ENCODE results near the gene NCEH1.

The NCEH1 gene

GRCh38 chr3:172655388-172655787 lies 55.5 kb downstream of the NCEH1 start:
- Histone ChIP-seq H3K4me3 (ENCODE audit: low read length) (no peak overlapping the region), H3K36me3 (ENCODE audit: insufficient read depth, low read length) (no peaks in the 10 kb centered on the region), H3K27ac (ENCODE audit: low read depth, low read length) (no peak overlapping the region), H3K9ac (ENCODE audit: low read depth, low read length) (no peak overlapping the region), H3K27me3 (ENCODE audit: insufficient read depth, low read length) (no peaks in the 10 kb centered on the region), H3K9me3 (ENCODE audit: insufficient read depth, low read depth, low read length) (no peaks in the 10 kb centered on the region), H3K4me1 (ENCODE audit: insufficient read depth, low read length) (peaks cover 3% of the 10 kb centered on the region; the same call in 1 of the 2 replicates)
- 98% methylated on average over 5 of the region's 5 CpGs for WGBS

GRCh38 chr3:172654470-172654869 lies 56.4 kb downstream of the NCEH1 start:
- Histone ChIP-seq H3K36me3 (ENCODE audit: insufficient read depth, low read length) (no peaks in the 10 kb centered on the region), H3K4me1 (ENCODE audit: insufficient read depth, low read length) (peaks cover 3% of the 10 kb centered on the region; the same call in 1 of the 2 replicates), H3K9ac (ENCODE audit: low read depth, low read length) (no peak overlapping the region), H3K27me3 (ENCODE audit: insufficient read depth, low read length) (no peaks in the 10 kb centered on the region), H3K4me3 (ENCODE audit: low read length) (no peak overlapping the region), H3K27ac (ENCODE audit: low read depth, low read length) (no peak overlapping the region), H3K9me3 (ENCODE audit: insufficient read depth, low read depth, low read length) (no peaks in the 10 kb centered on the region)
- WGBS = 98% methylated on average over 5 of the region's 5 CpGs

GRCh38 chr3:172653004-172653572 lies 57.8 kb downstream of the NCEH1 start:
- no peaks in the 10 kb centered on the region for H3K27me3 ChIP-seq (ENCODE audit: insufficient read depth, low read length)
- 90% methylated on average over 2 of the region's 2 CpGs for WGBS
- H3K4me1 ChIP-seq (ENCODE audit: insufficient read depth, low read length) = peaks cover 3% of the 10 kb centered on the region; the same call in 1 of the 2 replicates
- no peak overlapping the region for H3K4me3 ChIP-seq (ENCODE audit: low read length)
- H3K36me3 ChIP-seq (ENCODE audit: insufficient read depth, low read length) = no peaks in the 10 kb centered on the region
- H3K9me3 ChIP-seq (ENCODE audit: insufficient read depth, low read depth, low read length) = no peaks in the 10 kb centered on the region
- no peak overlapping the region for H3K27ac ChIP-seq (ENCODE audit: low read depth, low read length)
- no peak overlapping the region for H3K9ac ChIP-seq (ENCODE audit: low read depth, low read length)

GRCh38 chr3:172651936-172652625 lies 58.8 kb downstream of the NCEH1 start:
- Histone ChIP-seq H3K27ac (ENCODE audit: low read depth, low read length) (no peak overlapping the region), H3K4me1 (ENCODE audit: insufficient read depth, low read length) (peaks cover 3% of the 10 kb centered on the region; the same call in 1 of the 2 replicates), H3K9me3 (ENCODE audit: insufficient read depth, low read depth, low read length) (no peaks in the 10 kb centered on the region), H3K9ac (ENCODE audit: low read depth, low read length) (no peak overlapping the region), H3K27me3 (ENCODE audit: insufficient read depth, low read length) (no peaks in the 10 kb centered on the region), H3K4me3 (ENCODE audit: low read length) (no peak overlapping the region), H3K36me3 (ENCODE audit: insufficient read depth, low read length) (no peaks in the 10 kb centered on the region)
- WGBS = 100% methylated on average over 1 of the region's 1 CpG

- Histone ChIP-seq H3K4me3 (ENCODE audit: low read length) (no peak overlapping the region), H3K9ac (ENCODE audit: low read depth, low read length) (no peak overlapping the region), H3K4me1 (ENCODE audit: insufficient read depth, low read length) (peaks cover 3% of the 10 kb centered on the region; the same call in 1 of the 2 replicates), H3K9me3 (ENCODE audit: insufficient read depth, low read depth, low read length) (no peaks in the 10 kb centered on the region), H3K36me3 (ENCODE audit: insufficient read depth, low read length) (no peaks in the 10 kb centered on the region), H3K27ac (ENCODE audit: low read depth, low read length) (no peak overlapping the region), H3K27me3 (ENCODE audit: insufficient read depth, low read length) (no peaks in the 10 kb centered on the region)
- 97% methylated on average over 6 of the region's 6 CpGs for WGBS
Measured at GRCh38 chr3:172649987-172650386, 60.9 kb downstream of the NCEH1 start.

- Histone ChIP-seq H3K27me3 (ENCODE audit: insufficient read depth, low read length) (no peaks in the 10 kb centered on the region), H3K4me1 (ENCODE audit: insufficient read depth, low read length) (peaks cover 3% of the 10 kb centered on the region; the same call in 1 of the 2 replicates), H3K27ac (ENCODE audit: low read depth, low read length) (no peak overlapping the region), H3K36me3 (ENCODE audit: insufficient read depth, low read length) (no peaks in the 10 kb centered on the region), H3K9ac (ENCODE audit: low read depth, low read length) (no peak overlapping the region), H3K9me3 (ENCODE audit: insufficient read depth, low read depth, low read length) (no peaks in the 10 kb centered on the region), H3K4me3 (ENCODE audit: low read length) (no peak overlapping the region)
- 97% methylated on average over 9 of the region's 9 CpGs for WGBS
Measured at GRCh38 chr3:172648747-172649146, 62.1 kb downstream of the NCEH1 start.

- no peaks in the 10 kb centered on the region for H3K36me3 ChIP-seq (ENCODE audit: insufficient read depth, low read length)
- WGBS = 85% methylated on average over 14 of the region's 14 CpGs
- H3K27ac ChIP-seq (ENCODE audit: low read depth, low read length) = no peak overlapping the region
- no peaks in the 10 kb centered on the region for H3K27me3 ChIP-seq (ENCODE audit: insufficient read depth, low read length)
- no peak overlapping the region for H3K4me3 ChIP-seq (ENCODE audit: low read length)
- H3K4me1 ChIP-seq (ENCODE audit: insufficient read depth, low read length) = peaks cover 3% of the 10 kb centered on the region; the same call in 1 of the 2 replicates
- H3K9me3 ChIP-seq (ENCODE audit: insufficient read depth, low read depth, low read length) = no peaks in the 10 kb centered on the region
- H3K9ac ChIP-seq (ENCODE audit: low read depth, low read length) = no peak overlapping the region
Measured at GRCh38 chr3:172647823-172648222, 63.0 kb downstream of the NCEH1 start.

GRCh38 chr3:172647080-172647479 lies 63.8 kb downstream of the NCEH1 start:
- no peak overlapping the region for H3K27ac ChIP-seq (ENCODE audit: low read depth, low read length)
- H3K9ac ChIP-seq (ENCODE audit: low read depth, low read length) = no peak overlapping the region
- 100% methylated on average over 3 of the region's 3 CpGs for WGBS
- peaks cover 3% of the 10 kb centered on the region; the same call in 1 of the 2 replicates for H3K4me1 ChIP-seq (ENCODE audit: insufficient read depth, low read length)
- H3K4me3 ChIP-seq (ENCODE audit: low read length) = no peak overlapping the region
- H3K36me3 ChIP-seq (ENCODE audit: insufficient read depth, low read length) = no peaks in the 10 kb centered on the region
- no peaks in the 10 kb centered on the region for H3K9me3 ChIP-seq (ENCODE audit: insufficient read depth, low read depth, low read length)
- H3K27me3 ChIP-seq (ENCODE audit: insufficient read depth, low read length) = no peaks in the 10 kb centered on the region

GRCh38 chr3:172646439-172647015 lies 64.3 kb downstream of the NCEH1 start:
- no peak overlapping the region for H3K9ac ChIP-seq (ENCODE audit: low read depth, low read length)
- no peak overlapping the region for H3K27ac ChIP-seq (ENCODE audit: low read depth, low read length)
- WGBS = 95% methylated on average over 5 of the region's 5 CpGs
- H3K9me3 ChIP-seq (ENCODE audit: insufficient read depth, low read depth, low read length) = no peaks in the 10 kb centered on the region
- no peaks in the 10 kb centered on the region for H3K27me3 ChIP-seq (ENCODE audit: insufficient read depth, low read length)
- H3K36me3 ChIP-seq (ENCODE audit: insufficient read depth, low read length) = no peaks in the 10 kb centered on the region
- no peak overlapping the region for H3K4me3 ChIP-seq (ENCODE audit: low read length)
- H3K4me1 ChIP-seq (ENCODE audit: insufficient read depth, low read length) = peaks cover 3% of the 10 kb centered on the region; the same call in 1 of the 2 replicates

GRCh38 chr3:172644258-172644657 lies 66.6 kb downstream of the NCEH1 start:
- Histone ChIP-seq H3K4me1 (ENCODE audit: insufficient read depth, low read length) (no peaks in the 10 kb centered on the region), H3K4me3 (ENCODE audit: low read length) (no peak overlapping the region), H3K36me3 (ENCODE audit: insufficient read depth, low read length) (no peaks in the 10 kb centered on the region), H3K27ac (ENCODE audit: low read depth, low read length) (no peak overlapping the region), H3K27me3 (ENCODE audit: insufficient read depth, low read length) (no peaks in the 10 kb centered on the region), H3K9ac (ENCODE audit: low read depth, low read length) (no peak overlapping the region), H3K9me3 (ENCODE audit: insufficient read depth, low read depth, low read length) (no peaks in the 10 kb centered on the region)
- 96% methylated on average over 3 of the region's 3 CpGs for WGBS

- Histone ChIP-seq H3K4me1 (ENCODE audit: insufficient read depth, low read length) (no peaks in the 10 kb centered on the region), H3K9ac (ENCODE audit: low read depth, low read length) (no peak overlapping the region), H3K36me3 (ENCODE audit: insufficient read depth, low read length) (no peaks in the 10 kb centered on the region), H3K4me3 (ENCODE audit: low read length) (no peak overlapping the region), H3K9me3 (ENCODE audit: insufficient read depth, low read depth, low read length) (no peaks in the 10 kb centered on the region), H3K27ac (ENCODE audit: low read depth, low read length) (no peak overlapping the region), H3K27me3 (ENCODE audit: insufficient read depth, low read length) (no peaks in the 10 kb centered on the region)
- WGBS = 94% methylated on average over 5 of the region's 5 CpGs
Measured at GRCh38 chr3:172643506-172644179, 67.2 kb downstream of the NCEH1 start.

Measured in HUES64 (cell line).